GM12872 (cell line): ENCODE measurements around the gene AREL1.

Experiments used
- TF ChIP-seq, protein P1 (sequence below): IDR thresholded peaks from 3 replicates; pipeline ENCODE4 v1.5.1; 2011; ENCODE audit warnings: low read depth, mild to moderate bottlenecking, low read length, moderate library complexity; ENCODE audit not compliant: insufficient read depth

The AREL1 gene

DNA sequence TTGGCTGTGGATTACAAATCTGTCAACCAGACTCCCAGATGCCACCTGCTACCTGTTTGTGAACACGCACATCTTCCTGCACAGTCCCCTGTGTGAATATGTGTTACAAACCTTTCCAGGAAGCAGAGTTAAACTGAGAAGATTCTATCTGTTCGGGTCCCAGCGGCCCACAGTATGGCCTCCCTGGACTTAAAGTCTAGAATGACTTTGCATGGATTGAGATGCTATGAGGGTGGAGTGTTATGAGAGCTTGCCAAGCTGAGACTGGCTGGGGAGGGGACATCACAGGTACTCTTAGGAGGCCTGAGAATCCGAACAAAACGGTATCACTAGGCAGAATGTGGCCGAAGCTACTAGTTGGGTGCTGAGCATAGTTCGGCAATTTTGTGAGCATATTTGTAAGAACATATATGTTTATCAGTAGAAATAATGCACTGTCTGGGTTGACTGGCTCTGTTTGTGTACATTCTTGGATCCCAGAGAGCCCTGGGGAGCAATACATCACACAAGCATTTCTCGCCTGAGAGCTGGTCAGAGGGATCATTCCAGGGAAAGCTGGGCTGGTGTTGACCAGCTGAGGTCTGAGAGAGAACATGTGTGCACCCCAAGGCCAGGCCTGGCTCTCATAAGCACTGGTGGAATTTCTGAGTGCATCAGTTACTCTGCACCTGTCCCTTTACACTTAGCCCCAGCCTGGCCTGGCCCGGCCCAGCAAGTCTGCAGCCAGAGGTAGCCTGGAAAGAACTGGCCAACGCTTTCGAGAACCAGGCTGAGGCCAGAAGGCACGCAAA, 71.1 kb downstream of the AREL1 start:
- TF ChIP-seq, protein P1, sequence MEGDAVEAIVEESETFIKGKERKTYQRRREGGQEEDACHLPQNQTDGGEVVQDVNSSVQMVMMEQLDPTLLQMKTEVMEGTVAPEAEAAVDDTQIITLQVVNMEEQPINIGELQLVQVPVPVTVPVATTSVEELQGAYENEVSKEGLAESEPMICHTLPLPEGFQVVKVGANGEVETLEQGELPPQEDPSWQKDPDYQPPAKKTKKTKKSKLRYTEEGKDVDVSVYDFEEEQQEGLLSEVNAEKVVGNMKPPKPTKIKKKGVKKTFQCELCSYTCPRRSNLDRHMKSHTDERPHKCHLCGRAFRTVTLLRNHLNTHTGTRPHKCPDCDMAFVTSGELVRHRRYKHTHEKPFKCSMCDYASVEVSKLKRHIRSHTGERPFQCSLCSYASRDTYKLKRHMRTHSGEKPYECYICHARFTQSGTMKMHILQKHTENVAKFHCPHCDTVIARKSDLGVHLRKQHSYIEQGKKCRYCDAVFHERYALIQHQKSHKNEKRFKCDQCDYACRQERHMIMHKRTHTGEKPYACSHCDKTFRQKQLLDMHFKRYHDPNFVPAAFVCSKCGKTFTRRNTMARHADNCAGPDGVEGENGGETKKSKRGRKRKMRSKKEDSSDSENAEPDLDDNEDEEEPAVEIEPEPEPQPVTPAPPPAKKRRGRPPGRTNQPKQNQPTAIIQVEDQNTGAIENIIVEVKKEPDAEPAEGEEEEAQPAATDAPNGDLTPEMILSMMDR = no peak

DNA sequence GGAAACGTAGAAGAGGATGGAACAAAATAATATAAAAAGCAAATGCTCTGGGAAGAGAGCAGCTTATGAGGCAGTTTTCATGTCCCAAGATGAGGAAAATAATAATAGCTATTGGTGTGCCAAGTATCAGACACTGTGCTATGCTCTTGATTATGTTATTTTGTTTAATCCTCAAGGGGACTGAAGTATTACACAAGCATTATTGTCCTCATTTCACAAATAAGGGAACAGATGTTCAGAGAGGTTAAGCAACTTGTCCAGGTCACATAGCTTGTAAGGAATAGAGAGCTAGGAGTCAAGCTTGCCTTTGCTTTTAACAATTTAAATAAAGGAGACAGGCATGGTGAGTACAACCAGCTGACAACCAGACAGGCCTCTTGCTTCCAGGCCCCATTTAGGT, 73.9 kb downstream of the AREL1 start:
- TF ChIP-seq, protein P1 = no peak

DNA sequence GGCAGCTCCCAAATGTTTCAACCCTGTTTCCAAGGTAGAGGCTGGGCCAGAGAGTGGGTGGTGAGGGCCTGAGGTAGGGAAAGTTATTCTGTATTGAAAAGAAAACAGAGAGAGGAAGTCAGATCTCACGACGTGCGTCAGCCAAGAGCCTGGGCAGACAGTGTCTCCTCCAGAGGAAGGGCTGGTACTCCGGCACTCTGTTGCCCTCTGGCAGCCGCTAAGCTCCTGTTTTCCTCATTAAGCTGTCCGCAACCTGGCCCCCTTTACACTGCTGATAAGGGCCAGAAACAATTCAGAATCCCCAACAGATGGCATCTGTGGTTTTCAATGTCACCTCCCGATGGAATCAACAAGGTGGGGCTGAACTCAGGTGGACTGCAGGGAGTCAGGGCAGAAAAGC, 74.8 kb downstream of the AREL1 start:
- TF ChIP-seq, protein P1 = no peak

DNA sequence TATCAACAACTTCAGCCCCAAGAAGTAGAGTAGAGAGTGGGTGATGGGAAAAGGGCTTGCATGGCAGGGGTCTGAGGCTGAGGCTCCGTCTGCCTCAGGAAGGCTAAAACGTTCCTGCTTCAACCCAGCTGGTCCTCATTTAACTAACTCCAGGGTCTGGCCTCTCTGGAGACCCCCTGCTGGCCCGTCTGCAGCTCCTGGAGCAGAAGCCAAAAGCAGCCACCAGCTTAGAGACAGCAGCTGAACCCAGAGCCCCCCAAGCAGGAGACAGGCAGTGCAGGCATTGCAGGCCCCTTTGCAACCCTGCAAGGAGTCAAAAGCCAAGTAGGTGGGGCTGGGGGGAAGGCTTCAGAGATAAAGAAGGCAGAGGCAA, 75.7 kb downstream of the AREL1 start:
- TF ChIP-seq, protein P1 = no peak

DNA sequence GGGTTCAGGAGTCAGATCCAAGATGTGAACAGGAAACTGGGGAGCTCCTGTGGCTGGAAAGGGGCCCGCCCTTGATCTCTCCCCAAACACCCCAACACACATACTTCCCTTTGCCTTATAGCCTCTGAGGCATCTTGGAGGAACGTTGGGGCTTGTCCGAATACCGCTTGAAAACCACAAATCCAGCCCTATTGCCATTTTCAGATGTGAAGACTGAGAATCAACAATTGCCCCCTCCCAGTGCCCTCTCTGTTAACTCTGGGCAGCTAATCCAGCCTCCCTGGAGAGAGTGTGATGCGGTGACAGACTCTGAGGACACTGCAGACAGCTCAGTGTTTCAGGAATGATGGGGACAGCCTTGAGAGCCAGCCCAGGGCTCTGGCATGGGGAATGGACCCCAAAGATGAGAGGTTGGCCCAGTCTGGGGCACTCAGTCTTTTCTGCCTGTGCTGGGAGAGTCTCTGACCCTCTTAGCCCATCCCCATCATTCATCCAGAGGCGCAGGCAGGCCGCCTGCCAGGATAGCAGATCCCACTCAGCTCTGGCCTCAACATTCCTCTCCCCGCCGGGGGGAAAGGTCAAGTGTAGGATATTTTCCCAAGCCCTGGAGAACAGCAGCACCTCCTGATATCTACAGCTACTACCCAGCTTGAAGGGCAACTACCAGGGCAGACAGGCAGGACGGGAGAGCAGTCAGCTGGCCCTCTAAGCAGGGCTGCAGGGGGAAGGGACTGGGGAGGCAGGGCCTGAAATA, 76.3 kb downstream of the AREL1 start:
- TF ChIP-seq, protein P1 = no peak

DNA sequence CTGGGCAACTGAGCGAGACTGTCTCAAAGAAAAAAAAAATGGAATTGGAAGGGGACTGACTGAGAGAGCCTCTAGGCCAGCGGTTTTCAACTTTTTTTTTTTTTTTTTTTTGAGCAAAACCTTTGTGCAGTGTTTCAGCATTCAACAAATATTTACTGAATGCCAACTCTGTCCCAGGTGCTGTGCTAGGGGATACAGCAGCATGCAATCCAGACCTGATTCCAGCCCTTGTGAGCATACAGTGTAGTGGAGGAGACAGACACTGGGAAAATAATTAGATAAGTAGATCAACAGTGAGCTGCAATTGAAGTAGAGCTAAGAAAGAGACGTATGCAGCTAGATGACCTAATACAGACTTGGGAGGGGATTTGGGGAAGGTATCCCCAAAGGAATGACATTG, 77.0 kb downstream of the AREL1 start:
- TF ChIP-seq, protein P1 = no peak

DNA sequence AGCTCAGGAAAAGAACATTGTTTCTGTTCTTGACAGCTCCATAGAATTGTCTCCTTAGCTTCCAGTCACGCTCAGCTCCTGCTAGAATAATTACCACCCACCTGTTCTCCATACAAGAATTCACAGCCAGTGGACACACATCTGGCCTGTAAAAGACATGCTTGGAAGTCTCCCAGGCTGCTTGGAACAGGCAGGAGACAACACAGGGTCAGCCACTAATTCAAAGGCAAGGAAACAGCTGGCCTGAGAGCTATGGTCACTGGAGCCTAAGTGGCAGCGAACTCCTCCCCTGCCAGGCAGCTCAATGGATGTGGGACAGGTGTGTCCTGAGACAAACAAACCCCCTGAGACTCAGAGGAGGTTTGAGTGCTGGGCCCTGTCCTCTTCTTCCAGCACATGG, 77.9 kb downstream of the AREL1 start:
- TF ChIP-seq, protein P1 = no peak
